ENCODE measurements around the gene SIPA1L3.

The SIPA1L3 gene

GRCh38 chr19:38206006-38206745, 299.2 kb downstream of the SIPA1L3 start:
- Histone ChIP-seq H3K36me3 (ENCODE audit: control insufficient read depth, insufficient read depth, low read length) (no peaks in the 10 kb centered on the region), H3K4me1 (ENCODE audit: control insufficient read depth, insufficient read depth, low read length) (peaks cover 26% of the 10 kb centered on the region), H3K4me3 (ENCODE audit: insufficient read depth, low read depth, low read length) (no peak overlapping the region), H3K27ac (ENCODE audit: insufficient read depth, low read depth, low read length, poor library complexity, severe bottlenecking) (no peak overlapping the region), H3K9me3 (ENCODE audit: control insufficient read depth, low read length) (no peaks in the 10 kb centered on the region), H3K27me3 (ENCODE audit: control insufficient read depth, insufficient read depth, low read length, poor library complexity, severe bottlenecking) (no peaks in the 10 kb centered on the region)
- 86% methylated on average over 36 of the region's 36 CpGs for WGBS, 2 experiments

- Histone ChIP-seq H3K27ac (ENCODE audit: insufficient read depth, low read depth, low read length, poor library complexity, severe bottlenecking) (no peak overlapping the region), H3K36me3 (ENCODE audit: control insufficient read depth, insufficient read depth, low read length) (no peaks in the 10 kb centered on the region), H3K4me3 (ENCODE audit: insufficient read depth, low read depth, low read length) (no peak overlapping the region), H3K27me3 (ENCODE audit: control insufficient read depth, insufficient read depth, low read length, poor library complexity, severe bottlenecking) (no peaks in the 10 kb centered on the region), H3K4me1 (ENCODE audit: control insufficient read depth, insufficient read depth, low read length) (peaks cover 32% of the 10 kb centered on the region), H3K9me3 (ENCODE audit: control insufficient read depth, low read length) (no peaks in the 10 kb centered on the region)
- WGBS, 2 experiments: 83 to 86% methylated on average over 16 of the region's 16 CpGs
These were observed 299.9 kb downstream of the SIPA1L3 start for GRCh38 chr19:38206928-38207327.

- 42 to 48% methylated on average over 11 to 12 of the region's 12 CpGs for WGBS, 2 experiments
- H3K4me1 ChIP-seq (ENCODE audit: control insufficient read depth, insufficient read depth, low read length): peaks cover 32% of the 10 kb centered on the region
- H3K36me3 ChIP-seq (ENCODE audit: control insufficient read depth, insufficient read depth, low read length): no peaks in the 10 kb centered on the region
- no peak overlapping the region for H3K4me3 ChIP-seq (ENCODE audit: insufficient read depth, low read depth, low read length)
- H3K27me3 ChIP-seq (ENCODE audit: control insufficient read depth, insufficient read depth, low read length, poor library complexity, severe bottlenecking): no peaks in the 10 kb centered on the region
- no peaks in the 10 kb centered on the region for H3K9me3 ChIP-seq (ENCODE audit: control insufficient read depth, low read length)
- H3K27ac ChIP-seq (ENCODE audit: insufficient read depth, low read depth, low read length, poor library complexity, severe bottlenecking): no peak overlapping the region
These were observed 300.5 kb downstream of the SIPA1L3 start for GRCh38 chr19:38207543-38207942.

- no peaks in the 10 kb centered on the region for H3K36me3 ChIP-seq (ENCODE audit: control insufficient read depth, insufficient read depth, low read length)
- no peak overlapping the region for H3K4me3 ChIP-seq (ENCODE audit: insufficient read depth, low read depth, low read length)
- WGBS, 2 experiments: 86 to 92% methylated on average over 3 of the region's 3 CpGs
- H3K27me3 ChIP-seq (ENCODE audit: control insufficient read depth, insufficient read depth, low read length, poor library complexity, severe bottlenecking): no peaks in the 10 kb centered on the region
- H3K4me1 ChIP-seq (ENCODE audit: control insufficient read depth, insufficient read depth, low read length): peaks cover 35% of the 10 kb centered on the region
- H3K9me3 ChIP-seq (ENCODE audit: control insufficient read depth, low read length): no peaks in the 10 kb centered on the region
- peak overlapping the region; percentile 84 for H3K27ac ChIP-seq (ENCODE audit: insufficient read depth, low read depth, low read length, poor library complexity, severe bottlenecking)
These were observed 301.6 kb downstream of the SIPA1L3 start for GRCh38 chr19:38208571-38208970.

- WGBS, 2 experiments: 7 to 8% methylated on average over 5 of the region's 5 CpGs
- H3K27ac ChIP-seq (ENCODE audit: insufficient read depth, low read depth, low read length, poor library complexity, severe bottlenecking): peak overlapping the region; percentile 84
- H3K4me3 ChIP-seq (ENCODE audit: insufficient read depth, low read depth, low read length): peak overlapping the region; percentile 28
These were observed 302.1 kb downstream of the SIPA1L3 start for GRCh38 chr19:38209152-38209551.

GRCh38 chr19:38209671-38210457, 302.9 kb downstream of the SIPA1L3 start:
- no peaks in the 10 kb centered on the region for H3K36me3 ChIP-seq (ENCODE audit: control insufficient read depth, insufficient read depth, low read length)
- H3K4me1 ChIP-seq (ENCODE audit: control insufficient read depth, insufficient read depth, low read length): peaks cover 41% of the 10 kb centered on the region
- no peaks in the 10 kb centered on the region for H3K9me3 ChIP-seq (ENCODE audit: control insufficient read depth, low read length)
- no peaks in the 10 kb centered on the region for H3K27me3 ChIP-seq (ENCODE audit: control insufficient read depth, insufficient read depth, low read length, poor library complexity, severe bottlenecking)
- WGBS, 2 experiments: 1% methylated on average over 29 of the region's 30 CpGs
- peak overlapping the region; percentile 84 for H3K27ac ChIP-seq (ENCODE audit: insufficient read depth, low read depth, low read length, poor library complexity, severe bottlenecking)
- H3K4me3 ChIP-seq (ENCODE audit: insufficient read depth, low read depth, low read length): peak overlapping the region; percentile 28

More at GRCh38 chr19:38209152-38209551, 302.1 kb downstream of the SIPA1L3 start:
- H3K36me3 ChIP-seq (ENCODE audit: control insufficient read depth, insufficient read depth, low read length): no peaks in the 10 kb centered on the region
- no peaks in the 10 kb centered on the region for H3K9me3 ChIP-seq (ENCODE audit: control insufficient read depth, low read length)
- no peaks in the 10 kb centered on the region for H3K27me3 ChIP-seq (ENCODE audit: control insufficient read depth, insufficient read depth, low read length, poor library complexity, severe bottlenecking)
- peaks cover 41% of the 10 kb centered on the region for H3K4me1 ChIP-seq (ENCODE audit: control insufficient read depth, insufficient read depth, low read length)

- H3K4me1 ChIP-seq (ENCODE audit: control insufficient read depth, insufficient read depth, low read length): peaks cover 41% of the 10 kb centered on the region
- peak overlapping the region; percentile 84 for H3K27ac ChIP-seq (ENCODE audit: insufficient read depth, low read depth, low read length, poor library complexity, severe bottlenecking)
- no peaks in the 10 kb centered on the region for H3K9me3 ChIP-seq (ENCODE audit: control insufficient read depth, low read length)
- H3K4me3 ChIP-seq (ENCODE audit: insufficient read depth, low read depth, low read length): peak overlapping the region; percentile 28
- WGBS, 2 experiments: 0 to 1% methylated on average over 24 of the region's 24 CpGs
- H3K27me3 ChIP-seq (ENCODE audit: control insufficient read depth, insufficient read depth, low read length, poor library complexity, severe bottlenecking): no peaks in the 10 kb centered on the region
- H3K36me3 ChIP-seq (ENCODE audit: control insufficient read depth, insufficient read depth, low read length): no peaks in the 10 kb centered on the region
These were observed 303.5 kb downstream of the SIPA1L3 start for GRCh38 chr19:38210458-38210987.

- peaks cover 41% of the 10 kb centered on the region for H3K4me1 ChIP-seq (ENCODE audit: control insufficient read depth, insufficient read depth, low read length)
- H3K27ac ChIP-seq (ENCODE audit: insufficient read depth, low read depth, low read length, poor library complexity, severe bottlenecking): peak overlapping the region; percentile 84
- H3K36me3 ChIP-seq (ENCODE audit: control insufficient read depth, insufficient read depth, low read length): no peaks in the 10 kb centered on the region
- H3K9me3 ChIP-seq (ENCODE audit: control insufficient read depth, low read length): no peaks in the 10 kb centered on the region
- WGBS, 2 experiments: 3% methylated on average over 27 of the region's 27 CpGs
- H3K4me3 ChIP-seq (ENCODE audit: insufficient read depth, low read depth, low read length): peak overlapping the region; percentile 28
- H3K27me3 ChIP-seq (ENCODE audit: control insufficient read depth, insufficient read depth, low read length, poor library complexity, severe bottlenecking): no peaks in the 10 kb centered on the region
These were observed 304.2 kb downstream of the SIPA1L3 start for GRCh38 chr19:38211151-38211591.

- WGBS, 2 experiments: 15 to 21% methylated on average over 11 to 15 of the region's 15 CpGs
- Histone ChIP-seq H3K27me3 (ENCODE audit: control insufficient read depth, insufficient read depth, low read length, poor library complexity, severe bottlenecking) (no peaks in the 10 kb centered on the region), H3K9me3 (ENCODE audit: control insufficient read depth, low read length) (no peaks in the 10 kb centered on the region), H3K36me3 (ENCODE audit: control insufficient read depth, insufficient read depth, low read length) (no peaks in the 10 kb centered on the region), H3K4me3 (ENCODE audit: insufficient read depth, low read depth, low read length) (no peak overlapping the region), H3K27ac (ENCODE audit: insufficient read depth, low read depth, low read length, poor library complexity, severe bottlenecking) (no peak overlapping the region), H3K4me1 (ENCODE audit: control insufficient read depth, insufficient read depth, low read length) (peaks cover 39% of the 10 kb centered on the region)
These were observed 304.8 kb downstream of the SIPA1L3 start for GRCh38 chr19:38211766-38212165.

- Histone ChIP-seq H3K36me3 (ENCODE audit: control insufficient read depth, insufficient read depth, low read length) (no peaks in the 10 kb centered on the region), H3K9me3 (ENCODE audit: control insufficient read depth, low read length) (no peaks in the 10 kb centered on the region), H3K4me1 (ENCODE audit: control insufficient read depth, insufficient read depth, low read length) (peaks cover 32% of the 10 kb centered on the region), H3K27ac (ENCODE audit: insufficient read depth, low read depth, low read length, poor library complexity, severe bottlenecking) (no peak overlapping the region), H3K27me3 (ENCODE audit: control insufficient read depth, insufficient read depth, low read length, poor library complexity, severe bottlenecking) (no peaks in the 10 kb centered on the region), H3K4me3 (ENCODE audit: insufficient read depth, low read depth, low read length) (no peak overlapping the region)
- WGBS, 2 experiments: 91 to 93% methylated on average over 23 of the region's 23 CpGs
These were observed 306.5 kb downstream of the SIPA1L3 start for GRCh38 chr19:38213469-38213868.
